Peyer's patch (tissue), 4 donors: ENCODE results near the gene PAX8. TPM values are rescaled to one million over a fixed set of nuclear protein-coding genes. Genes with fewer than 3 reads are reported as not detected.
"Not testable (repeated sequence)": the region's sequence is repeated elsewhere in the genome, so short reads cannot be mapped to it uniquely, and the experiment has no call there.

Experiments used
- DNase-seq, 3 donors: peaks; one replicate each; pipeline ENCODE4 v3.0.0-alpha.2; 2017 to 2019
- H3K27ac ChIP-seq, 4 donors: fragments of 200-600 bp; sonication (generic); one replicate each; pipeline ENCODE4 v1.5.1; 2016 to 2019
- H3K27me3 ChIP-seq, 2 donors: fragments of 200-600 bp; sonication (generic); one replicate each; pipeline ENCODE4 v1.5.1; 2019
- H3K36me3 ChIP-seq, 3 donors: fragments of 200-600 bp; sonication (generic); one replicate each; pipeline ENCODE4 v1.5.1; 2016 to 2019
- H3K4me1 ChIP-seq, 4 donors: fragments of 200-600 bp; sonication (generic); one replicate each; pipeline ENCODE4 v1.5.1; 2016 to 2019
- H3K4me3 ChIP-seq, 4 donors: fragments of 200-600 bp; sonication (generic); 1 replicate in 3 of 4; 2 replicates in 1 of 4; pipeline ENCODE4 v1.5.1; 2016 to 2019; ENCODE audit warnings: mild to moderate bottlenecking in 1 of 4
- H3K9me3 ChIP-seq, 4 donors: fragments of 200-600 bp; sonication (generic); one replicate each; pipeline ENCODE4 v1.5.1; 2016 to 2019; ENCODE audit warnings: mild to moderate bottlenecking in 1 of 4
- POLR2A ChIP-seq, 2 donors: fragments of 450-650 bp; IDR thresholded peaks; one replicate each; pipeline ENCODE4 v1.5.1; 2017; ENCODE audit warnings: antibody characterized with exemption in 2 of 2, mild to moderate bottlenecking in 2 of 2, moderate library complexity in 2 of 2
- total RNA-seq, 4 donors: library from RNA; depleted of rRNA; stranded (reverse); fragments of >200 nt; gene quantifications; one replicate each; pipeline ENCODE4 v1.1.0, GENCODE V29; 2016
- TF ChIP-seq, protein P1 (sequence below), 6 experiments: fragments of 450-650 bp in 4 of 6; fragments of 200-600 bp in 2 of 6; sonication (generic) in 1 of 6; IDR thresholded peaks; one replicate each; pipeline ENCODE4 v1.5.1; 2017 to 2019; ENCODE audit warnings: antibody characterized with exemption in 6 of 6, mild to moderate bottlenecking in 3 of 6, moderate library complexity in 1 of 6

Gene PAX8
- 10 to 100 TPM in 3 of 4 donors, 1 to 10 TPM in 1; 3.3 to 22.1 (median 14.2) TPM for total RNA-seq

DNA sequence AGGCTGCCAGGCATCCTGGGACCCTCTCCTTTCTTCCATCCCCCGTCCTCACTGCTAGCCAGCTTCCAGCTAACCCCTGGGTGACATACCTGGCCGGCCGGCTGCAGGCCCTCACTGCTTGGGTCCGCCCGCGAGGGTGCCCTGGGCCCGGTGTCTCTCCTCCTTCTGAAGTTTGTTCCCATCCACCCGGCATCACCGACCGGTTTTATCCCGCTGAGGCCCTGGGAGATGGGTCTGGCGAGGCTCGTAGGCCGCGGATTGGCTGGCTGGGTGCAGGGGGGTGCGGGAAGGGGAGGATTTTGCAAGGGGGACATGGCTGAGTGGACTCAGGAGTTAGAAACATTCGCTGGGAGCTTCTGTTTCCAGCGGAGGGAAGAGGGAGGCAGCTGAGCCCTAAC is at the start of gene PAX8:
PAX8 (minus strand) TSS at position 180 of the 398 bp plus-strand sequence. CDS start 527 bp downstream, outside the sequence.
- no peak for DNase-seq
- Histone ChIP-seq H3K36me3 (no peaks in the 10 kb centered on the region), H3K27ac (no peak within 1 kb of the TSS), H3K4me3 (no peak within 1 kb of the TSS), H3K4me1 (peaks cover 0 to 12% (median 2%) of the 10 kb centered on the region in 4 donors), H3K27me3 (peaks cover 0 to 4% of the 10 kb centered on the region in 2 donors), H3K9me3 (no peaks in the 10 kb centered on the region)
- TF ChIP-seq, protein P1, sequence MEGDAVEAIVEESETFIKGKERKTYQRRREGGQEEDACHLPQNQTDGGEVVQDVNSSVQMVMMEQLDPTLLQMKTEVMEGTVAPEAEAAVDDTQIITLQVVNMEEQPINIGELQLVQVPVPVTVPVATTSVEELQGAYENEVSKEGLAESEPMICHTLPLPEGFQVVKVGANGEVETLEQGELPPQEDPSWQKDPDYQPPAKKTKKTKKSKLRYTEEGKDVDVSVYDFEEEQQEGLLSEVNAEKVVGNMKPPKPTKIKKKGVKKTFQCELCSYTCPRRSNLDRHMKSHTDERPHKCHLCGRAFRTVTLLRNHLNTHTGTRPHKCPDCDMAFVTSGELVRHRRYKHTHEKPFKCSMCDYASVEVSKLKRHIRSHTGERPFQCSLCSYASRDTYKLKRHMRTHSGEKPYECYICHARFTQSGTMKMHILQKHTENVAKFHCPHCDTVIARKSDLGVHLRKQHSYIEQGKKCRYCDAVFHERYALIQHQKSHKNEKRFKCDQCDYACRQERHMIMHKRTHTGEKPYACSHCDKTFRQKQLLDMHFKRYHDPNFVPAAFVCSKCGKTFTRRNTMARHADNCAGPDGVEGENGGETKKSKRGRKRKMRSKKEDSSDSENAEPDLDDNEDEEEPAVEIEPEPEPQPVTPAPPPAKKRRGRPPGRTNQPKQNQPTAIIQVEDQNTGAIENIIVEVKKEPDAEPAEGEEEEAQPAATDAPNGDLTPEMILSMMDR (IDR thresholded peaks at IDR 0.05) = no peak
- no peak for TF ChIP-seq POLR2A (IDR thresholded peaks at IDR 0.05)

DNA sequence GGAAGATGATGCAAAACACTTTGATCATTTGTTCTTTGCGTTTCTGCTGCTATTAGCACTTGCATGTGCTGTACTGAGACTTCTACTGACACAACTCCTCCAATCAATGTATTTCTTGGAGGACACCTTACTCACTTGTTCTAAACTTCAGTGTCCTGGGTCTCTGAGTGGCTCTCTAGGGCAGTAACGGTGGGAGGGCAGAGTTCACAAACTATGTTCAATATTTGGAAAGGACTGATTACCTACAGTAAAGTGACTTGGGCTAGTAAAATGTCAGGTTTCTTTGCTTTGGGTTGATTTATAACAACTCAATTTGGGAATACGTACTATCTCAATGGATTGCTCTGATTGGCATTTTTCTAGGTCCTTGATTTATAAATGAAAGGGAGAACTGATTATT is 49.3 kb upstream of the PAX8 start:
- no peak overlapping the region for H3K27ac ChIP-seq
- DNase-seq = no peak
- no peak for TF ChIP-seq POLR2A (IDR thresholded peaks at IDR 0.05)
- TF ChIP-seq, protein P1 (IDR thresholded peaks at IDR 0.05) = no peak

DNA sequence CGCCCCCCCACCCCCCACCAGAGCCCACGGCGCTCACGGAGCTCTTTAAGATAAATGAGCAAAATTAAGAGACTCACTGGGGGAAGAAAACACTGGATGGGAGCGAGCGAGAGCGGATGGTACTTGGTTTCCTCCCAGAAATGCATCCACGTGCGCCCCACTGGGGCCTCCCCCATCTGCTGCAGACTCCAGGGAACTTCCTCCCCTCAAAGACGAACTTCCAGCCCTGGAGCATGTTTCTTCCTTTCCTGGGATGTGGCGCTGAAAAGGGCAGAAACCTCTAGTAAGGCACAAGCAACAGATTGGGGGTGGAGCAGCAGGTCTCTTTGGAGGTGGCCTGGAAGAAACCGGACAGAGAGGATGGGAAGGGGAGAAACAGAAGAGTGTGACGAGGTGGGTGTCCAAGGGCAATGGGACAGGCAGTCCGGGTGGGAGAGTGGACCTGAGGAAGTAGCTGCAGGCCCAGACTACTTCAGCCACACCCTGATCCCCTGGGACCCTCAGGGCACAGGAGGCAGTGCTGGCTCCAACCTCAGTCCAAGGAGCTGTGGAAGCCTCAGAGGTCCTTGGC is 46.5 kb upstream of the PAX8 start:
- H3K27me3 ChIP-seq, H3K9me3 ChIP-seq, H3K36me3 ChIP-seq, DNase-seq: not testable (repeated sequence)
- H3K27ac ChIP-seq = peak overlapping the region in 1 of 4 donors; percentile 5
- H3K4me3 ChIP-seq = peak overlapping the region in 3 of 4 donors; percentile 33 to 53 (median 49)
- H3K4me1 ChIP-seq = peaks cover 0 to 17% (median 0%) of the 10 kb centered on the region in 4 donors

More for the DNA sequence above, 49.3 kb upstream of the PAX8 start:
- peaks cover 0 to 17% (median 0%) of the 10 kb centered on the region in 4 donors for H3K4me1 ChIP-seq
- H3K36me3 ChIP-seq = no peaks in the 10 kb centered on the region
- H3K9me3 ChIP-seq = no peaks in the 10 kb centered on the region
- H3K27me3 ChIP-seq = no peaks in the 10 kb centered on the region
- H3K4me3 ChIP-seq = no peak overlapping the region

DNA sequence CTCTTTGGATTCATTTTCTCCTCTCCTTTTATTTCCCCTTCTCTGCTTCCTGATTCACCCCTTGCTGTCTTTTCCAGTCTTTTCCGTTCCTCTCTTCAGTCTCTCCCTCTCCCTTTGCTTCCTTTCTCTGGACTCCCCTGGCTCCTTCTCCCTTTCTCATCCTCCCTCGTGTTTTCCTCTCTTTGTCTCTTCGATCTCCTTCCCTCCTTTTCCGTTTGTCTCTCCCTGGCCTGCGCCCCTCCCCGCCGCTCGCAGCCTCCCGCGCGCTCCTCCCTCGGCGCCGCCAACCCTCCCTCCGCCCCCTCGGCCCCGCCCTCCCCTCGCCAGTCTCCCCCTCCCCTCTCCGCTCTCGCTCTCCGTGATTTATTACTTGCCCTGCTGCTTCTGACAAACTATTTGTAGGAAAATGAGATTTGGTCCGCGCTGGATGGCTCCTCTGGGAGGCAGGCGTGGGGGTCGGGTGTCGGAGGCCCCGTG is 46.0 kb upstream of the PAX8 start:
- Histone ChIP-seq H3K27me3 (no peaks in the 10 kb centered on the region), H3K4me1 (peaks cover 0 to 17% (median 0%) of the 10 kb centered on the region in 4 donors), H3K9me3 (no peaks in the 10 kb centered on the region), H3K27ac (peak overlapping the region in 1 of 4 donors; percentile 5), H3K4me3 (peak overlapping the region in 3 of 4 donors; percentile 33 to 53 (median 49)), H3K36me3 (no peaks in the 10 kb centered on the region)
- DNase-seq = peak in 2 of 3 donors; percentile 52 to 77
- TF ChIP-seq POLR2A (IDR thresholded peaks at IDR 0.05) = no peak
- TF ChIP-seq, protein P1 (IDR thresholded peaks at IDR 0.05) = no peak

DNA sequence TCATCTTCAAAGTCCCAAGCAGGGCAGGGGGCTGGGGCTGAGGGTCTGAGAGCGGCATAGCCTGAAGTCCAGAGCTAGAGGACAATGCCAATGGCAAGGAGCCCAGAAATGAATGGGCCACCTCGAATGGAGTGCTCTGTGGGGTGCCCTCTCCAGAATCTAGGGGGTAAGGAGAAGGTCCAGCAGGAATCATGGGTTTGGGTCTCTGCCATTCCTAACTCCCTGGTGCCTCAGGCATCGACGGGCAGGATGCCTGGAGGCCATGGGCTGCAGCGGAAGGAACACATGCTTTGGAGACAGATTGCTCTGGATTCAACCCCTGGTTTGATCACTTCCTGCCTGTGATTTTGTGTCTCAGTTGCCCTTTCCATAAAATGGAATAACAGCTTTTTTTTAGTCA is 44.4 kb upstream of the PAX8 start:
- H3K9me3 ChIP-seq, DNase-seq, H3K36me3 ChIP-seq, H3K27me3 ChIP-seq, H3K27ac ChIP-seq, H3K4me3 ChIP-seq: not testable (repeated sequence)
- H3K4me1 ChIP-seq = peaks cover 0 to 17% (median 0%) of the 10 kb centered on the region in 4 donors

DNA sequence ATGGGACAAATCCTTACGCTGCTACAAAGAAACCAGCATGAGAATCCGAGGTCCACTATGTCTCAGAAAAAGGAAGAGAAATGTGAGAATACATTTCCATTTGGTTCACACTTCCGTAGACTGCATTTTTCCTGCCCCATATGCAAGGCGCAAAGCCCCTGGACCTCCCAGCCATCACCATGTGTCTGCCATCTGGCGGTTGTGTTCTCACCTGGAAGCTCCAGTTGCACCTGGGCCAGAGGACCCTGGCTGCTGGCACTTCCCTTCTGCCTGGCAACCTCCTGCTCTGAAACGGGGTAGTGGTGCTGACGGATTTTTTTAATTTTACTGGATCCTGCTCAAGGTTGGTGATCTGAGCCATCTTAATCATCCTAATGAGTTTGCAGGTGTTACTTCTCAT is 41.4 kb upstream of the PAX8 start:
- H3K4me1 ChIP-seq = peaks cover 0 to 14% (median 0%) of the 10 kb centered on the region in 4 donors
- not testable (repeated sequence) for H3K36me3 ChIP-seq, H3K9me3 ChIP-seq, H3K27me3 ChIP-seq, H3K27ac ChIP-seq, DNase-seq, H3K4me3 ChIP-seq

DNA sequence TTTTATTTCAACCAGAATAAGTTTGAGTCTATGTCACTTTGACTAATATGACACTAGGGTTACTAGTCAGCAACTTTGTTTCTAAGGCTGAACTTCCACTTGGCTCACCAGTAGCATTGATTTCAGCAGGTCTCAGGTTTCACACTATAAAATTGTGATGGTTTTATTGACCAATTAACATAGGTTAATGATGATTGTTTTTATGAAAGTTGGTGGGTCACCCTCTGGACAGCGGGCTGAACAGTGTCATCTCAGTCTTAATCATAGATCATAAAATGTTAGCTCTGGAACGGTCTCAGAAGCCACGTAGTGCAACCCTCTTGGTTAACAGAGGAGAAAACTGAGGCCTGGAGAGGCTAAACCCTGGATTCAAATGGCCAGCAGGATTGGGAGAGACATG is 40.2 kb upstream of the PAX8 start:
- not testable (repeated sequence) for H3K27me3 ChIP-seq, H3K4me3 ChIP-seq, H3K27ac ChIP-seq, H3K36me3 ChIP-seq, H3K4me1 ChIP-seq, DNase-seq, H3K9me3 ChIP-seq

DNA sequence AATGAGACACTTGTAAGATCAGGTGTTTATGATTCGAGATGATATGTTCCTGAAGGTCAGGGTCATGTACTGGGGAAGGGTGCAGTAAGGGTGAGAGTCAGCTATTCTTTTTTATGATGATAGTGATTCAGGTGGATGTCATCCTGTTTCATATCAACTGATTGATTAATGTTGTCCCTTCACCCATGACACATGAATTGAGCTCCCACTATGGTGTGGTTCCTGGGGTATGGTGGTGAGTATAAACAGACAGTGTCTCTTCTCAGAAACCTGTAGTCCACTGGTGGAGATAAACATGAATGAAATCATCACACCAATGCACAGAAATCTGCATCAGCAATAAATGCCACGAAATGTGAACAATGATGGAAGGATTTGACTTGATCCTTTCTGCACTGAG is 37.4 kb upstream of the PAX8 start:
- no peak overlapping the region for H3K4me3 ChIP-seq
- no peak overlapping the region for H3K27ac ChIP-seq
- no peak for DNase-seq
- no peaks in the 10 kb centered on the region for H3K27me3 ChIP-seq
- TF ChIP-seq, protein P1 (IDR thresholded peaks at IDR 0.05) = no peak
- TF ChIP-seq POLR2A (IDR thresholded peaks at IDR 0.05) = no peak
- no peaks in the 10 kb centered on the region for H3K36me3 ChIP-seq
- no peaks in the 10 kb centered on the region for H3K4me1 ChIP-seq
- H3K9me3 ChIP-seq = no peaks in the 10 kb centered on the region

DNA sequence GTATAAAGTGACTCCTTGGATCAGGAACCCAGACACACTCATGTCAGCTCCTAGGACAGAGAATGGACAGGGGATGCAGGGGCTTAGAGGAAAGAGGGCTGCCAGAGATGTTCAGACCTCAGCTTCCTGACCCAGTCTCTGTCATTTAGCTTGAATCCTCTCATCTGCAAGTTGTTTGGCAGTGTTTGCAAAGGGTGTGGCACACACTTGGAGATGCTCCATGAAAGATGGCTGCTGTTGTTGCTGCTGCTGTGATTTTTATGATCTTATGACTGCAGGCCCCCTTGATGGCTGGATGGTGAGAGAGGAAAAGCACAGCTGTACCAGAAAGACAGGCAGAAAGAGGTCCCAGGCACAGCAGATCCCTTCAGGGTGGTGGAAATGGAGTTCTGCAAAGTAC is 35.9 kb upstream of the PAX8 start:
- not testable (repeated sequence) for H3K4me3 ChIP-seq, H3K9me3 ChIP-seq, DNase-seq, H3K27me3 ChIP-seq, H3K36me3 ChIP-seq, H3K4me1 ChIP-seq
- peak overlapping the region in 1 of 4 donors; percentile 39 for H3K27ac ChIP-seq

DNA sequence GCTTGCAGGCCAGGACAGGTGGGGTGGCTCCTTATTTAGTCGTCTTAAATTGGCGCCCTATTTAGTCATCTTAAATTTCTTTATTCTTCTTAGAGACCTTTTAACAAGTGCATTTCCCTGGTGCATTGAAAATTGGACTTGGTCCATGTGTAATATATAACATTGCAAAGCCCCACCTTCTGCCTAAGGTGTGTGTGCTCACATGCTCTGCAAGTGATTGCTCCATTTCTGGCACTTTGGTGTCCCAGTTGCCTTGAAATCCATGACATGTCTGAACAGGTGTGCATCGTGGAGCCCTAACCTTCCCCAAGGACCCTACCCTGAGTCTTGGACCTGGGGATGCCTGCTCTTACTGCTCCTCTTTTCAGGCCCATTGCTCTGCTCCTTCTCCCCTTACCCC is 35.5 kb upstream of the PAX8 start:
- peak overlapping the region in 1 of 4 donors; percentile 39 for H3K27ac ChIP-seq
- not testable (repeated sequence) for H3K36me3 ChIP-seq, DNase-seq

DNA sequence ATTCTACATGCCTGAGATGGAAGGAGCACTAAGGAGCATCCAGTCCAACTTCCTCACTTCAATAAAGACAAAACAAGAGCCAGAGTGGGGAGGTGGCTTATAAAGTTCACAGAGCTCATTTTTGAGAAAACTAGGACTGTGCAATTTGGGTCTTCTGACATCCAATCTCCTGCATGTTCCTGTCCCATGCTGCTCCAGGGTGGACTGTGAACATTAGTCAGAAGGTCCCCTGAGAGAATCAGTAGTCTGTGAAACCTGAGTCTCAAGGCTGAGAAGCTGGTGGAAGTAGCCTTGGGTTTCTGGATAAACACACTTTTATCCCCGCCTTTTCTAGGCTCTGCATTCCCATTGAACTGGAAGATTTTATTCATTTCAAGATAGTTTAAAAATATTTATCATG is 33.1 kb upstream of the PAX8 start:
- not testable (repeated sequence) for H3K36me3 ChIP-seq, H3K4me1 ChIP-seq, H3K27me3 ChIP-seq, H3K9me3 ChIP-seq, H3K4me3 ChIP-seq, H3K27ac ChIP-seq, DNase-seq

More for the DNA sequence above, 35.5 kb upstream of the PAX8 start:
- not testable (repeated sequence) for H3K4me1 ChIP-seq, H3K4me3 ChIP-seq, H3K27me3 ChIP-seq, H3K9me3 ChIP-seq
